Urothelium cell line (cell line): Measurements from ENCODE around the gene UFSP2.

Source experiments
- DNase-seq: peaks from one replicate; pipeline ENCODE4 v3.0.0; 2011; ENCODE audit warnings: low spot score, mixed read lengths
- FAIRE-seq: peaks from 2 replicates; lab custom pipeline; 2011; peaks lifted over from hg19 to GRCh38; lab: Jason Lieb, UNC

UFSP2 gene

DNA sequence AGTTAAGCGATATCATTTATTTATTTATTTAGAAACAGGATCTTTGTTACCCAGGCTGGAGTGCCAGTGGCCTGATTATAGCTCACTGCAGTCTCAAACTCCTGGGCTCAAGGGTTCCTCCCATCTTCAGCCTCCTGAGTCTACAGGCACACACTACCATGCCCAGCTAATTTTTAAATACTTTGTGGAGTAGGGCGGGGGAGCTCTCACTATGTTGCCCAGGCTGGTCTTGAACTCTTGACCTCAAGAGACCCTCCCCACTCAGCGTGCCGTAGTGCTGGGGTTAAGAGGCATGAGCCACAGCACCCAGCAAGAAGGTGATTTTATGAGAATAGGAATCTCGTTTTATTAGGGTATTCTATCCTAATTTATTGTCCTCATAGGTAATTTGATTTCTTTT is 3.9 kb upstream of the UFSP2 start:
- FAIRE-seq (no peak), DNase-seq (no peak)

DNA sequence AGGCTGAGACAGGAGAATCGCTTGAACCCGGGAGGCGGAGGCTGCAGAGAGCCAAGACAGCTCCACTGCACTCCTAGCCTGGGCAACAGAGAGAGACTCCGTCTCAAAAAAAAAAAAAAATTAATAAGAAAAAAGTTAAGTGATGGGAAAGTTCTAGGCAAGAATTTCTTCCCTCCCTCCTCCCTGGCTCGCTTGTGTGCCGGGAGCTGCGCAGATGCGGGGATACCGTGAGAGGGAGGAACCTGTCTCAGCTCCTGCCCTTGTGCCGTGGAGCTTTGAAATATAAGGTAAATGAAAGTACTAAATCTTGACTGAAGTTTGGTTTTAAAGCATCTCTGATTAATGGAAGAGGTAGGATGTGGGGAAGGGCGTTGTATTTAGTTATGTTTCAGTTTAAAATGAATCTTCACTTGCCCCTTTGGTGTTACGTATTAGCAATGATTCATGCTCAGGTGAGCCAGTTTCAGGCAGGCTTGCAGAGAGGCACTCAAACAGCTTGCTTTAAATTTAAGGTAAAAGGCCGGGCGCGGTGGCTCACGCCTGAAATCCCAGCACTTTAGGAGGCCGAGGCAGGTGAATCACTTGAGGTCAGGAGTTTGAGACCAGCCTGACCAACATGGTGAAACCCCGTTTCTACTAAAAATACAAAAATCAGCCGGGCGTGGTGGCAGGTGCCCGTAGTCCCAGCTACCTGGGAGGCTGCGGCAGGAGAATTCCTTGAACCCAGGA is 1.4 kb upstream of the UFSP2 start:
- DNase-seq (peak; percentile 1), FAIRE-seq (no peak)

DNA sequence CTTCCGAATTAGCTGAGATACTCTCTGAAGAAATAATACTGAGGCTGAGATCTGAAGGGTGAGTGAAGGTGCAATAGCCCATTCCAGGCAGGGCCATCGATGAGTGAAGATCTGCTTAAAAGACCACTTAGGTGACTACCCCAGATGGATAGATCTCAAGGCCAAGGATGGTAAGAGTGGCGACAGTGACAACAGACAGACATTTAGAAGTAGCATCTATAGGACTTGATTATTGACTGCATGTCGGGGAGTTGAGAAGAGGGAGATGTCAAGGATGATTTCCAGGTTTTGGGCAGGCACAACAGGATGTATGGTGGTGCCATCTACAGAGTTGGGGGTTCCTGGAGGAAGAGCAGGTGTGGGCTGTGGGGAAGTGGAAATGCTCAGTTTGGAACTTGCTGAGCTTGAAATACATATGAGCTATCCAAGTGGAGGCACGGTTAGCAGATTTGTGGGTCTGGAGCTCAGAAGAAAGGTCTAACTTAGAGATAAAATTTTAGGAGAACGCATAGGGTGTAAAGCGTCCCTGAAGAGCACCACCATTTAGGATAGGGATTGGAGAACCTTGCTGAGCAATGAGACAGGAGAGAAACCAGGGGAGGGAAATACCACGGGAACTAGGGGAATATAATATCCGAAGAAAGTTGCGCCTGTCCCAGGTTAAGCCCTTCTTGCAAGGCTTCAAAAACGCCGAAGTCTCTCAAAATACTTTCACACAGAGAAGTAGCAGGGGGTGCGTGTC is 688 bp downstream of the UFSP2 start:
- no peak for DNase-seq
- no peak for FAIRE-seq

DNA sequence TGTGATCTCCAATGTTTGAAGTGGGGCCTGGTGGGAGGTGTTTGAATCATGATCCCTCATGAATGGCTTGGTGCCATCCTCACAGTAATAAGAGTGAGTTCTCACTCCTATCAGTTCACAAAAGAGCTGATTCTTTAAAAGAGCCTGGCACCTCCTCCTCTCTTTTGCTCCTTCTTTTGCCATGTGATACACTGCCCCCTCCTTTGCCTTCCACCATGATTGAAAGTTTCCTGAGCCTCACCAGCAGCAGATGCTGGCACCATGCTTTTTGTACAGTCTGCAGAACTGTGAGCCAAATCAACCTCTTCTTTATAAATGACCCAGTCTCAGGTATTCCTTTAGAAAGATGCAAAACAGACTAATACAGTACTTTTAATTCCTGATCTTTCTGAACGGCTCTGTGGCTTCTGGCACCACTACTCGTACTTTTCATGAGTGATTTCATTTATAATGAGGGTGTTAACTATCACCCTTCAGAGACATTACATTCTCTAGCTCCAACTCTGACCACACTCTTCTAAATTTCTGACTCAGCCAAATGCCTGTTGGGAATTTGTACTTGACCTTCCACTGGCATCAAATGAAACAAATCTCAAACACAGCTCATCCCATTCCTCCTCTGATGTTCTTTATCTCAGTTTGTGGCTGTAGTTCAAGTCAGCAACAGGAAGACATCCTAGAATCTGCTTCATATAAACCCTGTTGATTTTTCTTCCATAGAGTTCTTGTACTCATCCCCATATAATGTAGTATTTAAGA is 4.2 kb downstream of the UFSP2 start:
- DNase-seq (no peak), FAIRE-seq (no peak)

DNA sequence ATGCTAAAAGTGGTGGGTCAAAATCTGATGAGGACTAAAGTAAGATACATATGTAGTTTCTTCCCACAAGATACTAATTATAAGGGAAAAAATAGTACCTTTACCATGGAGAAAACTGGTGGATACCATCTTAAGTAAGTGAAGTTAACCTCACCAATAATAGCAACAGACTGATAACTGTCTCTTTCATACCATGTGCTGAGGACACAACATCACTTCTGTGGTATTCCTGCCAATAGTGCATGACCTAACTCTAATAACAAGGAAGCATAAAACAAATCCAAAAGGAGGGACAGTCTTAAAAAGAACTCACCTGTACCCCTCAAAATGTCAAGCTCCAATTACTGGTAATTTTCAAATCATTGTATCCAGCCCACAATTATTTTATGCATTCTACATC is 8.8 kb downstream of the UFSP2 start:
- DNase-seq (no peak), FAIRE-seq (no peak)

DNA sequence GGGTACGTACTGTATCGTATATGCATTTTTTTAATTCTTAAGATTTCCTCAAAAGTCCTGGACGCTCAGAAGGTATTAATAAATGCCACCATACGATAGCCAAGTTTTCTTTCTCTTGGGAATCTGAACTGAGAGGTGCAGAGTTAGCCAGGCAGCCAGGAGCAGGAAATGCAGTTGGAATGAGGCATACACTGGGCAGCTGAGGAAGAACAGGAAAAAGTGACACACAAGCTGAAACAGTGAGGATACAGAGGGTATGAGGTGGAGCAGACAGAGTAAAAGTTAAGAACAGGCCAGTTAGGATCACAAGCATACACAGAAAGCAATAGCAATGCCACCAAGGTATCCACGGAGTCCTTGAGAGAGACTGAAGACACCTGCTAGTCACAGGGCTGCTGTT is 13.4 kb downstream of the UFSP2 start:
- FAIRE-seq (no peak), DNase-seq (no peak)

DNA sequence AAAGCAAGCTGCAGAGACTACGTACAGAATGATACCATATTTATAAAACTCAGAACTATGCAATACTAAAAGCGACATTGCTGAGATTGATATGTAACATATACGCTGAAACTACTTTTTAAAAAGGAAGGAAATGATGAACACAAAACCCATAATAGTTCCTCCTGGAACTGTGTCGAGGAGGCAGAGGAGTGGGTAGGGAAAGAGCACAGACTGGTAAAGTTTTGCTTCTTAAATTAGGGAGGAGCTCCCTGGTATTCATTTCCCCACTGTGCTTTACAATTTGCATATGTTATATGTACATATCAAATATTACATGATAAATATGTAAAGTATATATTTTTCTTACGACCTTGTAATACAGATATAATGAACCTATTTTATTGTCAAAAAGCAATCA is 13.9 kb downstream of the UFSP2 start:
- no peak for FAIRE-seq
- DNase-seq = no peak

DNA sequence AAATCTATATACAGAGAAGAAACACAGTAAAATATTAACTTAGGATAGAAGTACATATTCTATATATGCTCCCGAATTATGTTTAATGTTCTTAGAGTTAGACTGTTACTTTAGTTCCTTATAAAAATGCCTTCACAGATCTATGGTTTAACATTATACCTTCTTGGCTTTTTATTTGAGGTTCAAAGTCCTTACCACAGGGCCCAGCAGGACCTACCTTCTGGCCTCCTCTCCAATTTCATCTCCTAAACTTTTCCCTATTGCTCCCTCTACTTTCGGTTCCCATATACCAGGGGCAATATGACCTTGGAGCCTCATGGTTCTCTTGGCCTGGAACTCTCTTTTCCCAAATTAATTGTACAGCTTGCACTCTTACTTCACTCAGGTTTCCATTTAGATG is 17.3 kb downstream of the UFSP2 start:
- FAIRE-seq (no peak), DNase-seq (no peak)

DNA sequence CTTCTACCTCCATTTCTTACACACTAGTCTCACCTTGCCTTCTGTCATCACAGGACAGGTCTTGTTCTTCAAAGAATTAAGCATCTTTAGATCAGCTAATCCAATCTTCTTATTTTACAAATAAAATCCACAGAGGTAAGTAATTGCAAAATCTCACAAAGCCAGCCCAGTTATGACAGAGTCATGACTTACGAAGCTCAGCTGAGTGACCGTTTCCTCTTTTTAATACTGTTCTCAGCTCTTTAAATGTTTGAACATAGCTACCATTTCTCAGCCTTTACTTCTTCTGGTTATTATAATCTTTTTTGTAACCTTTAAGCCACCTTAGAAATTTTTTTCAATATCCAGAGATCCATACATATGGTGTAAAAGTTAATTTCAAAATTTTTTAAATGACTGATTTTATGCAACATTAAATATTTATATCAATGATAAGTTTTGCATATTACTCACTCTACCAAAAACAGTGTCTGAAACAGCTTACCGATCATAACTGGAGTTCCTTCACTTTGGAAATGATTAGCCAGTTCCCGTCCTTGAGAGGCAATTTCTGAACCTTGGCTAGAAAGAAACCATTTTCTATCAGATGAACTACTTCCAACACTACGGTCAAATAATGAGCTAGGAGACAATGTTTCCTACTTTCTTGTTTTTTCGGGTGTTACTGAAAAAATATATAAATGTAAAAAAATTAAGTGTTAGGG is 20.3 kb downstream of the UFSP2 start:
- DNase-seq (no peak), FAIRE-seq (no peak)

DNA sequence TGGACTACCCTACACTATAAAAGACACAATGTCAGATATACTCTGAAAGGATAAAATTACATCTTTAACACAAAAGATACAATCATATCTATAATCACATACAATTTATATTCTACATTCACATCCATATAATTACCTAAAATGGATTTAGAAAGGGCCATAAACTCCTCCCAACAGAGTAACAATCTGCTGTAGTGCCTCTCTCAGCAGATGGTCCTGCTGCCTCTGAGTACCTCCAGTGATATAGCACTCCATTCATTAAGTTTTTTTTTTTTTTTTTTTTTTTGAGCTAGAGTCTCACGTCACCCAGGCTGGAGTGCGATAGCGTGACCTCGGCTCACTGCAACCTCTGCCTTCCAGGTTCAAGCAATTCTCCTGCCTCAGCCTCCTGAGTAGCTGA is 21.7 kb downstream of the UFSP2 start:
- DNase-seq (no peak), FAIRE-seq (no peak)

DNA sequence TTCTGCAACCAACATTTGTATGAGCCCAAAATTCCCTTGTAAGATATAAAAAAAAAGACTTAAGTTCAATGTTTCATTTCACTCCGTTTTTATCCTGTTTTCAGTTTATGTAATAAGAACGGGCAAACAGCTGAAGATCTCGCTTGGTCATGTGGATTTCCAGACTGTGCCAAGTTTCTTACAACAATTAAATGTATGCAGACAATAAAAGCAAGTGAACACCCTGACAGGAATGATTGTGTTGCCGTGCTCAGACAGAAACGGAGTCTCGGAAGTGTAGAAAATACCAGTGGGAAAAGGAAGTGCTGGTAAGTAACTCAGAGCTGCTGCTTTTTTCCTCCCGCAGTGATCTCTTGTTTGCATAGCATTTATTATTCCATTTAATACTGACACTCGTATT is 26.3 kb downstream of the UFSP2 start:
- DNase-seq (no peak), FAIRE-seq (no peak)

DNA sequence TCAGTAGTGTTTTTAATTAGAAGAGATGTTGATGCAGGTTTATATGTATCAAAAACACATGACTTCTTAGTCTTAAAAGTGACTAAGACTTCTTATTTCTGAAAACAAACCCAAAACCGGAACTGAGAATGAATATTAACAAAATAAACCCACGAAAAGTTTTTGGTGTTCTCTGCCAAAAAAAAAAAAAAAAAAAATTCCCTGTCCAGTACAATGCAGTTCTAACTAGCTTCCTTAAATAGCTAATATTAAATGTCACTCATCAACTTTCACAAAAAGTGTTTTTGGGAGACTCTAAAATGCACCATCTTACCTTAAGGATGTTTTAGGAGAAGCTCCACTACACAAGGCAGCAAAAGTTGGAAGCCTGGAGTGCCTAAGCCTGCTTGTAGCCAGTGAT is 27.1 kb downstream of the UFSP2 start:
- FAIRE-seq = no peak
- no peak for DNase-seq

DNA sequence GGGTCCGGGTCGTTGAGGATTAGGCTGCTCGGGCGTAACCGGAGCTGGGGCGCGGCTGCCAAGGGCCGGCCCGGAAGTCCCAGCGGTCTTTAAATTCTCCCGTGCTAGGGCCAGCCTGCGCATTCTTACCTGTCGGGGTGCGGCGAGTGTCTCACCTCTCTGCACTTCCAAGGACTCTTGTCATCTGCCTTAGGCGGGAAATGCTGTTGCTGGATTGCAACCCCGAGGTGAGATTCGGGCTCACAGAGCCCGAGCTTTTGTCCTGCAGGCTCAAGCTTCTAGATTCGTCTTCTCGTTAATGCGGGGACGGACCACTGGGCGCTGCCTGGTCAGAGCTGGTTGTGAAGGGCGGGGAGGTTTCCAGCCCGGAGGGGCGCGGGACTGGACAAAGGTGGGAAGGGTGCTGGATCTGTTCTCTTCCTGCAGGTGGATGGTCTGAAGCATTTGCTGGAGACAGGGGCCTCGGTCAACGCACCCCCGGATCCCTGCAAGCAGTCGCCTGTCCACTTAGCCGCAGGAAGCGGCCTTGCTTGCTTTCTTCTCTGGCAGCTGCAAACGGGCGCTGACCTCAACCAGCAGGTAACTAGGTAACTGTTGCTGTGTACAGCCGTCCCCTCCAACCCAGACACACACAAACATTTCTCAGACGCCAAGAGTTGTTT is 28.9 kb downstream of the UFSP2 start, which contains the start of gene ANKRD37:
TSS of gene ANKRD37 (plus strand) at position 118 of the 662 bp plus-strand sequence. CDS start at position 201, 83 bp downstream.
- FAIRE-seq (no peak), DNase-seq (no peak)

DNA sequence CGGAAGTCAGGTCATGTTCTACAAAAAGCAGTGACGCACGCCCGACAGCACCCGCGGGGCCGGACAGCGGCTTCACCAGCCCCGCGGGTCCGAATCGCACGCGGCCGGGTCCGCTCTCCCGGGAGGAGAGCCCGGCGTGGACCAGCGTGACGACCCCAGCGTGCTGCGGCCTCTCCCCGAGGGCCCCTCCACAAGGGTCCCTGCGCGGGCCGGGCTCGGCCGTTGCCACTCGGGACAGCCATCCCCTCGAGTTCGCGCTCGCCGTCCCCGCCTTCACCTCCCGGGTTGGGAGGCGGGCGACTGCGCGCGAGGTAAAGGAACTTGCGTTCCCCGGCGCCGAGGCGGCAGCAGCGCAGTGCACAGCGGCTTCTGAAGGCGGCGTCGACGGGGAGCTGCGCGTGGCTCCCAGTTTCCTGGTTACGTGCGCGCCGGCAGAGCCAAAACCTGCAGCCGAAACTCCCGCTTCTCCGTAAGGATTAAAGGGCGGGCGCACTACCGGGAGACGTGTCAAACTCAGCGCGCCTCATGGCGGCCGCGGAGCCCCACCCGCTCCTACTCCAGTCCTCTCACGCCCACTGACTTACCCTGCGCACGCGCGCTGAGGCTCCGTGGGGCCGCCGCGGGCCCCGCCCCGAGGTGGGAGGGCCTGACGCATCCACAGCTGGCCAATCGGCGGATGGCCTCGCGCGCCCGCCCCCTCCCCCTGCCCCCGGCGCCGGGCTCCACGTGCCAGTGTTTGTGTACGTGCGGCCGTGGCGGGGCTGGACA is 29.6 kb downstream of the UFSP2 start:
- DNase-seq (peak; percentile 98), FAIRE-seq (peak; percentile 69)

DNA sequence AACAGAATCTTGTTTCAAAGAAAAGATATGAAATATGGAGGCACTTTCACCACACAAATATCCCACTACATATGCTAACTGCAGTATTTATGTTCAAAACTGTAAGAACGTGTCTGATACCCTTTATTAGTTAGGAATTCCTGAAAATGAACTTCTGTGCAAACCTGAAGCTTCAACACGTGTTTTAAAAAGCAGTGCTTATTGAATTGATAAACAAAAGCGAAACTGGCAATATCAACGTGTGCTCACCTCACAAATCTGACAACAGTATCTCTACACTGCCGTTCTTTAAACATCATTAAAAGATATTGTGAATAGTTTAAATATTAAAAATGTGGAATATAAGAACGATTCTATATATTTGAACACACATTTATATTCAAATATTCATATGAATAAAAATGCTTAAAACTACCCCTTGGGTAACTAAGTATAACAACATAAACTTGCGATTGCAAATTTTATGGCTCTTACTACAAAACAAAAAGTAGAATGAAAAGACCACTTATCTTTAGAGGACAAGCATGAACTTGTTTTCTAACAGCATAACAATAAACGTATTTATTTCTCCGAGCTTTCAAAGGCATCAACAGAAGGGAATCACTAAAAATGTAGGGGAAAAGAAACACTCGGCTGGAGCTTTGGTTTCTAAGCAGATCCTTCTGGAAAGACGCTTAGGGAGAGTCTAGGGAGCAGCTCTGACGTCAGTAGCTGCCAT is 30.4 kb downstream of the UFSP2 start, which contains the start of gene LRP2BP:
TSS of gene LRP2BP (minus strand) at position 687 of the 718 bp plus-strand sequence. CDS start 17,738 bp downstream, outside the sequence.
- FAIRE-seq (no peak), DNase-seq (no peak)

DNA sequence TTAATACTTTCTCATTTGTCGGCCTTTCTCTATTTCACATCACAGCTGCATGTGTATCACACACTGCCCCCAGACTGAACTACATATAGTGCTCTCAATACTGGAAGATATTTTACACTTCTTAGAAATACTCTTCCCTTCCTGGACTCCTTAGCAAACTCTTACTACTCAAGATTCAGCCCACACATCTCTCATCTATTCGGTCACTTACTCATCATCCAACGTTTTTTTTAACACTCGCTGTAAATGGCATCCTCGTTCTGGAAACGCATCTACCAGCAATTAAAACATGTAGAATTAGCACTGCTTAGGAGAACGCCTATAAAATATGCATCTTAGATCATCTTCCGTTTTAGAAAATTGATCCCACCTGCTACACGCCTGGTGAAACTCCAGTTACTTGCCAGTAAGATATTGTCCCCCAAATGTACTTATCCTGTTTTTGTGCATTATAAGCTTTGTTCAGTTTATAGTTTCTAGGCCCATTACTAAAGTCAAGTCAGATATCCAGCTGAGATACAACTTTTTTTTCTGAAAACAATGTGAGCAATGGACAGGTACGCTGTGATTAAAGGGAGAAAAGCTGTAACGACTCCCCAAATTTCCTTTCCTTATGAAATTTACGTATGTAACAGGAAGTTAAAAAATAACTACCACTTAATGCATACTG is 31.1 kb downstream of the UFSP2 start:
- FAIRE-seq (no peak), DNase-seq (no peak)

DNA sequence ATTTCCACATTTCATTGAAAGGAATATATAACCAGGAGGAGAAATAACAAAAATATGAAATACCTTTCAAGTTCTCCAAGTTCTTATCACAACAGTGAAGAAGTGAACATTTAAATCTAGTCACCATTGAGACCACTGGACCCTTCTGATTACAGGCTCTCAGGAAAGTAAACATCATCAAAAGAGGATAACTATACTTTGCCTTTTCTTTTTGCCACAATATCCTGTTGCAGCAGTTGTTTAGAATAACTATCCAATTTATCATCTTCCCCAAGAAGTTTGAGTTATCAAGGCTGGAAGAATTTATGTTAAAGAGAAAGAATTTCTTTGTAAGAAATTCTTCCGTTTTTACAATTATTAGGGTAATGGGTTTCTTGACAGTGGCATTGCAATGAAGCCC is 33.6 kb downstream of the UFSP2 start:
- no peak for FAIRE-seq
- DNase-seq = no peak

DNA sequence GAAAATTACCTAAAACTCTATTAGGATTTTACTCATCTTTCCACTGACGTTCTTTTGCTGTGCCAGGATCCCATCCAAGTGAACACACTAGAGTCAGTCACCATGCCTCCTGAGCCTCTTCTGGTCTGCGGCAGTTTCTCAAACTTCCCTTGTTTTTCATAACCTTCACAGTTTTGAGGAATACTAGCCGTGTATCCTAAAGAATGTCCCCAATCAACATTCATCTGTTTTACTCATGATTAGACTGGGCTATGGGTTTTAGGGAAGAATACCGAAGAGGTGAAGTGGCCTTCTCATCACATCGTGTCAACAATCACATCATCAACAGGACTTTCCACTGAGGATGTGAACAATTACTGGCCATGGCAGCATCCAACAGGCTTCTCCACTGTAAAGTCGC is 34.8 kb downstream of the UFSP2 start:
- no peak for FAIRE-seq
- no peak for DNase-seq
